Measurements from ENCODE around the gene ABCB10.

DNA sequence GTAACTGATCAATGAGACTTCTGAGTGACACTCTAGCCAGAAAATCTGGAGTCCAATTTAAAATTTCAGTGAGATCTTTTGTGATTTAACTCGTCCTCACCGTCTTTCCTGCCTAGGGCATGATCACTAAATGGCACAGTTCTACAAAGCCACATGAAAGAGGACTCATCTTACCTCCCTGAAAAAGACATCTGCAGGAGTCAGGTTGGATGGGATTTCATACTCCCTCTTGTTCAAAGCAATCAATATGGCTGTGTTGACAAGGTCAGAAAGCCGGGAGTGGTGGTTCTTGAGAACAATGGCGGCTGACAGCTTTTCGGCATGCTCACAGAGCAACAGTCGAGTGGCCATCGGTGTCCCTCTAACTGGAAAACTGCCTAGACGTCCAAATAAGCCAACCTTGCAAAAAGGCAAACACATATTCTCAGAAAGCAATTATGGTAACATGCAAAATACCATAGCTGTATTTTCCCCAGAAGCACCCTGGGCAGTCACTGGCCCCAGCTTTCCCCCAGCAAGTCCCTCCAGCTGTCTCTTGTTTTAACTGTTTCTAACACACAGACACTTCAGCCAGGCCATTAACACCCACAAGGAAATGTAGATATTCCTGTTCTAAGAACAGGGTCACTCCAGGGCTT is 88.0 kb downstream of the ABCB10 start:
- TF ChIP-seq MAX (IDR thresholded peaks at IDR 0.05) (no peak), CEBPB (IDR thresholded peaks at IDR 0.05) (no peak), CTCF (IDR thresholded peaks at IDR 0.05) (no peak), HOXB5 (CRISPR knock-in tag; IDR thresholded peaks at IDR 0.05) (no peak), EP300 (IDR thresholded peaks at IDR 0.05) (no peak), HOXA7 (CRISPR knock-in tag; IDR thresholded peaks at IDR 0.05) (no peak), RAD21 (conservative IDR thresholded peaks at IDR 0.05 in 1 of 2, IDR thresholded peaks at IDR 0.05 in 1 of 2) (no peak), SMC3 (IDR thresholded peaks at IDR 0.05) (no peak), MAZ (IDR thresholded peaks at IDR 0.05; ENCODE audit: borderline replicate concordance, low read depth, low read length) (no peak), POLR2A (IDR thresholded peaks at IDR 0.05; ENCODE audit: low read length) (no peak), FOXS1 (CRISPR knock-in tag; IDR thresholded peaks at IDR 0.05) (no peak), REST (IDR thresholded peaks at IDR 0.05) (no peak), ELK1 (IDR thresholded peaks at IDR 0.05; ENCODE audit: low read depth, low read length) (no peak), MAFK (IDR thresholded peaks at IDR 0.05; ENCODE audit: partially characterized antibody) (peak; percentile 33)

Measured in A549 (cell line).